Activated CD4-positive, alpha-beta memory T cell treated with anti-CD3 and anti-CD28 coated beads, Interleukin-2, amount 10 ng/mL, durations not matched to agents 7 days and 5 days (primary cell): ENCODE measurements around the gene UBE2U. TPM values are rescaled to one million over a fixed set of nuclear protein-coding genes. Genes with fewer than 3 reads are reported as not detected.

Experiments
- CTCF ChIA-PET: fragments of 350-600 bp; sonication (Branson Sonifier 250); formaldehyde crosslinking; loops from one replicate; lab custom pipeline; 2021; ENCODE audit warnings: antibody characterized with exemption, inconsistent platforms; lab: Charles Lee
- POLR2A ChIA-PET: fragments of 350-600 bp; sonication (Branson Sonifier 250); formaldehyde crosslinking; loops from one replicate; lab custom pipeline; 2021; ENCODE audit warnings: antibody characterized with exemption; lab: Charles Lee
- DNase-seq: peaks from one replicate; pipeline ENCODE4 v3.0.0-alpha.2; 2020
- H3K27ac Mint-ChIP-seq: one replicate; pipeline ENCODE4 v1.8.0; 2021; ENCODE audit warnings: mild to moderate bottlenecking, mixed read lengths
- H3K27me3 Mint-ChIP-seq: one replicate; pipeline ENCODE4 v1.8.0; 2021; ENCODE audit warnings: mixed read lengths
- H3K36me3 Mint-ChIP-seq: one replicate; pipeline ENCODE4 v1.8.0; 2021; ENCODE audit warnings: low read depth, mixed read lengths
- H3K4me1 Mint-ChIP-seq: one replicate; pipeline ENCODE4 v1.8.0; 2021; ENCODE audit warnings: mixed read lengths
- H3K4me3 Mint-ChIP-seq: one replicate; pipeline ENCODE4 v1.8.0; 2021; ENCODE audit warnings: mild to moderate bottlenecking, mixed read lengths
- H3K9me3 Mint-ChIP-seq: one replicate; pipeline ENCODE4 v1.8.0; 2021; ENCODE audit warnings: mixed read lengths
- total RNA-seq, 2 experiments: library from RNA; stranded (reverse); gene quantifications; one replicate each; pipeline ENCODE4 v1.2.3, GENCODE V29; 2021

The UBE2U gene
- not detected for total RNA-seq

GRCh38 chr1:64203420-64203819 is at the start of gene UBE2U:
Gene UBE2U, plus strand, starts transcription at chr1:64203623. Its CDS starts 428 bp downstream, at chr1:64204051.
- Mint-ChIP-seq H3K27me3 (peaks cover 5% of the 10 kb centered on the region), H3K36me3 (no peaks in the 10 kb centered on the region), H3K27ac (no peak within 1 kb of the TSS), H3K4me1 (no peaks in the 10 kb centered on the region), H3K9me3 (no peaks in the 10 kb centered on the region), H3K4me3 (no peak within 1 kb of the TSS)
- DNase-seq, result no peak
- CTCF ChIA-PET, result no interaction called here
- POLR2A ChIA-PET, result no interaction called here

DNA sequence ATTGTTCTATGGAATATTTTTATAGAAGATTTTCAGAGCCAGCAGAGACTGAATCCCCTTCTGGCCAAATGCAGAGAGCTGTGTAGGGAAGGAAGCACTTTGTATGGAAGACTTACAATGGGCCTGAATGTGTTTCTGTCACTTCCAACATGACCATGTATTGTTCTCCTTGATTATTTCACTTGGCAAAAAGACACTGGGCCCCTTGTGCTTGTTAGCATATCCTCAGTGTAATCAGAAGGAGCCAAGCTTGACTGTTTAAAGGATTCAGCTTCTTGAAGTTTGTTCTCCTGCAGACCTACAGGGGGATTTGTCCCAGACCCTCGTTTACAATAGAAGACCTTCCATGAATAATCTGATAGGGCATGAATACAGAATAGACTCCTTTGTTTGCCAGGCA is 48.1 kb upstream of the UBE2U start:
- CTCF ChIA-PET, result no interaction called here
- Mint-ChIP-seq H3K4me1 (no peaks in the 10 kb centered on the region), H3K4me3 (no peak overlapping the region), H3K36me3 (no peaks in the 10 kb centered on the region), H3K27ac (no peak overlapping the region), H3K9me3 (no peaks in the 10 kb centered on the region), H3K27me3 (peaks cover 8% of the 10 kb centered on the region)
- POLR2A ChIA-PET, result no interaction called here
- no peak for DNase-seq

GRCh38 chr1:64161357-64161941 is 42.0 kb upstream of the UBE2U start:
- H3K4me3 Mint-ChIP-seq, result no peak overlapping the region
- ChIA-PET CTCF (no interaction called here), POLR2A (no interaction called here)
- no peaks in the 10 kb centered on the region for H3K36me3 Mint-ChIP-seq
- no peaks in the 10 kb centered on the region for H3K9me3 Mint-ChIP-seq
- peaks cover 13% of the 10 kb centered on the region for H3K27me3 Mint-ChIP-seq
- H3K27ac Mint-ChIP-seq, result no peak overlapping the region
- H3K4me1 Mint-ChIP-seq, result no peaks in the 10 kb centered on the region
- DNase-seq, result no peak

GRCh38 chr1:64162151-64162550 is 41.3 kb upstream of the UBE2U start:
- no peak overlapping the region for H3K4me3 Mint-ChIP-seq

GRCh38 chr1:64162804-64163203 is 40.6 kb upstream of the UBE2U start:
- H3K9me3 Mint-ChIP-seq, result no peaks in the 10 kb centered on the region
- H3K36me3 Mint-ChIP-seq, result no peaks in the 10 kb centered on the region
- no peak overlapping the region for H3K27ac Mint-ChIP-seq
- H3K27me3 Mint-ChIP-seq, result peaks cover 13% of the 10 kb centered on the region
- no peak for DNase-seq
- ChIA-PET POLR2A (no interaction called here), CTCF (no interaction called here)
- no peak overlapping the region for H3K4me3 Mint-ChIP-seq
- H3K4me1 Mint-ChIP-seq, result no peaks in the 10 kb centered on the region

More at GRCh38 chr1:64162151-64162550, 41.3 kb upstream of the UBE2U start:
- ChIA-PET CTCF (no interaction called here), POLR2A (no interaction called here)
- DNase-seq, result no peak
- Mint-ChIP-seq H3K4me1 (no peaks in the 10 kb centered on the region), H3K27ac (no peak overlapping the region), H3K36me3 (no peaks in the 10 kb centered on the region), H3K27me3 (peaks cover 13% of the 10 kb centered on the region), H3K9me3 (no peaks in the 10 kb centered on the region)

- ChIA-PET CTCF (interaction anchor here (1.3 kb wide), 1 partner anchor 26 kb away, joined by 4 read pairs; no protein-coding TSS in a partner anchor), POLR2A (no interaction called here)
- no peaks in the 10 kb centered on the region for H3K9me3 Mint-ChIP-seq
- no peaks in the 10 kb centered on the region for H3K4me1 Mint-ChIP-seq
- peaks cover 13% of the 10 kb centered on the region for H3K27me3 Mint-ChIP-seq
- no peak overlapping the region for H3K4me3 Mint-ChIP-seq
- H3K36me3 Mint-ChIP-seq, result no peaks in the 10 kb centered on the region
- DNase-seq, result no peak
- H3K27ac Mint-ChIP-seq, result no peak overlapping the region
Observed at GRCh38 chr1:64163431-64163830, 40.0 kb upstream of the UBE2U start.

- POLR2A ChIA-PET, result no interaction called here
- H3K9me3 Mint-ChIP-seq, result no peaks in the 10 kb centered on the region
- H3K4me1 Mint-ChIP-seq, result no peaks in the 10 kb centered on the region
- no peaks in the 10 kb centered on the region for H3K36me3 Mint-ChIP-seq
- no peak overlapping the region for H3K4me3 Mint-ChIP-seq
- no peak overlapping the region for H3K27ac Mint-ChIP-seq
- CTCF ChIA-PET, result interaction anchor here (1.3 kb wide), 1 partner anchor 27 kb away, joined by 4 read pairs; no protein-coding TSS in a partner anchor
- no peak for DNase-seq
- H3K27me3 Mint-ChIP-seq, result peaks cover 11% of the 10 kb centered on the region
Observed at GRCh38 chr1:64163970-64164369, 39.5 kb upstream of the UBE2U start.

DNA sequence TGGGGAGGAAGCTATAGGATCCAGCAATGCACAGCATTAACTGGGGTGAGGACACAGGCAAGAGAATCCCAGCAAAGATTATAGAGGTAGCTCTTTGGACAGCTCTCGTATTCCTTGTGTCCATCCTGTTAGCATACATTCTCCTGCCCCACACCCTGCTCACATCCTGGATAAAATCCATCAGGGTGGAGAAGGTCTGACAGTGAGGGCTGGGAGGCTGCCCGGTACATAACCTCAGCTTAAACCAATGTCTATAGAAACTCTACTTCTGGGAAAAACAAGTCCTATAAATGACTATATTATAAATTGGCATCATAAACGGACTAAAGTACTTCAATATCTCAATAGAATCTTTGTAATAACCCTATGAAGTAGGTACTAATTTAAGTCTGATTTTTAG is 36.8 kb upstream of the UBE2U start:
- Mint-ChIP-seq H3K4me1 (peaks cover 6% of the 10 kb centered on the region), H3K27me3 (peaks cover 9% of the 10 kb centered on the region), H3K36me3 (no peaks in the 10 kb centered on the region), H3K9me3 (no peaks in the 10 kb centered on the region), H3K4me3 (no peak overlapping the region), H3K27ac (no peak overlapping the region)
- ChIA-PET CTCF (no interaction called here), POLR2A (interaction anchor here (0.9 kb wide), 1 partner anchor 17 kb away, joined by 3 read pairs; no protein-coding TSS in a partner anchor)
- DNase-seq, result no peak

GRCh38 chr1:64167176-64167575 is 36.2 kb upstream of the UBE2U start:
- ChIA-PET POLR2A (interaction anchor here (0.9 kb wide), 1 partner anchor 17 kb away, joined by 3 read pairs; no protein-coding TSS in a partner anchor), CTCF (no interaction called here)
- DNase-seq, result no peak
- Mint-ChIP-seq H3K4me1 (peaks cover 11% of the 10 kb centered on the region), H3K27me3 (peaks cover 7% of the 10 kb centered on the region), H3K4me3 (no peak overlapping the region), H3K36me3 (no peaks in the 10 kb centered on the region), H3K27ac (no peak overlapping the region), H3K9me3 (no peaks in the 10 kb centered on the region)

GRCh38 chr1:64171246-64171645 is 32.2 kb upstream of the UBE2U start:
- Mint-ChIP-seq H3K9me3 (no peaks in the 10 kb centered on the region), H3K4me3 (no peak overlapping the region), H3K27me3 (peaks cover 18% of the 10 kb centered on the region), H3K27ac (no peak overlapping the region), H3K4me1 (peaks cover 13% of the 10 kb centered on the region), H3K36me3 (no peaks in the 10 kb centered on the region)
- DNase-seq, result no peak
- POLR2A ChIA-PET, result no interaction called here
- CTCF ChIA-PET, result no interaction called here

GRCh38 chr1:64171797-64172281 is 31.6 kb upstream of the UBE2U start:
- no peak for DNase-seq
- Mint-ChIP-seq H3K27ac (no peak overlapping the region), H3K4me3 (no peak overlapping the region), H3K27me3 (peaks cover 18% of the 10 kb centered on the region), H3K4me1 (peaks cover 13% of the 10 kb centered on the region), H3K9me3 (no peaks in the 10 kb centered on the region), H3K36me3 (no peaks in the 10 kb centered on the region)
- CTCF ChIA-PET, result no interaction called here
- POLR2A ChIA-PET, result no interaction called here

- H3K27me3 Mint-ChIP-seq, result peaks cover 18% of the 10 kb centered on the region
- peaks cover 13% of the 10 kb centered on the region for H3K4me1 Mint-ChIP-seq
- no peak overlapping the region for H3K4me3 Mint-ChIP-seq
- DNase-seq, result no peak
- ChIA-PET POLR2A (no interaction called here), CTCF (no interaction called here)
- no peaks in the 10 kb centered on the region for H3K9me3 Mint-ChIP-seq
- H3K36me3 Mint-ChIP-seq, result no peaks in the 10 kb centered on the region
- H3K27ac Mint-ChIP-seq, result no peak overlapping the region
Observed at GRCh38 chr1:64172458-64172983, 30.9 kb upstream of the UBE2U start.

DNA sequence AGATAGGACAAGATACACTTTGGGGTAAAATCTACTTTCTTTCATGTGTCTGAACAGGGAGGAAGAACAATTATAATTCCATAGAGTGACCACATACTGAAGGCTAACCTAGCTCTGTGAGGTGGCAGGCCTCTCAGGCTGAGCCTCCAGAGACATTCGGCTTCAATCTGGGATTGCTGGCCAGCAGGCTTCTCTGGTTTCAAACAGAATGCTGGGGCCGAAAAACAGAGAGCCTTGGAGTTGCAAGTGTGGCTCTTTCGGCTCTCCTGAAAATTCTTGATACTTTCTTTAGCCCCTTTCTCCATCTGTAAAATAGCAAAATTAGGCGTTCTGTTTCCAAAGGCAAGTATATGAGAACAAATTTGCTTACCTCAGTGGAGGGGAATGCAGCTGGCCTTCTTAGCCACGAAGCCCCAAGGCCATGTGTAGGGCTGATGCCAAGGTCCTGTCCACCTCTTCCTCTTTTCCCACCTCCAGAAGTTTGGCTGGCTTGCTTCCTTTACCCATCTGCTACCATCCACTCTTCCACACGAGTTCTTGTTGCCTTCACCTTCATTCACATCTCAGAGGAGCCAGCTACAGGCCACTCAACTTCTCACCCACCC is 30.0 kb upstream of the UBE2U start:
- ChIA-PET CTCF (no interaction called here), POLR2A (no interaction called here)
- Mint-ChIP-seq H3K27ac (no peak overlapping the region), H3K9me3 (no peaks in the 10 kb centered on the region), H3K27me3 (peaks cover 19% of the 10 kb centered on the region), H3K4me3 (no peak overlapping the region), H3K36me3 (no peaks in the 10 kb centered on the region), H3K4me1 (peaks cover 13% of the 10 kb centered on the region)
- DNase-seq, result no peak
